IPS-11a (cell line): Measurements from ENCODE around the gene ZC3H13.
"Not testable (repeated sequence)": the region's sequence is repeated elsewhere in the genome, so short reads cannot be mapped to it uniquely, and the experiment has no call there.

ENCODE experiments used
- H3K4me3 ChIP-seq: one replicate; pipeline ENCODE4 v1.5.1; 2013; ENCODE audit warnings: low read depth, low read length, control low read depth

ZC3H13 gene

DNA sequence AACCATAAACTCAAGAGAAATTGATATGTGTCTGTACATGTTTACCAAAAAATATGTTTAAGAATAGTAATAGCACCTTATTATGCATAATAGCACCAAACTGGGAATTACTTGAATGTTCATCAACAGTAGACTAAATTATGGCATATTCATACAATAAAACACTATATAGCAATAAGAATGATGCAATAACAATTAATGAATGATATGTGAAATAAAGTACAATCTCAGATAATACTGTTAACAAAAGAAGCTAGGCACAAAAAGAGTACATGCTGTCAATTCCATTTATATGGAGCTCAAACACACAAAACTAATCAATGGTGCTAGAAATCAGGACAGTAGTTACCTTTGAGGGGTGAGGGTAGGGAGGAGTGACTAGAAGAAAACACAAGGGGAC lies 36.3 kb downstream of the ZC3H13 start:
- H3K4me3 ChIP-seq, result no peak overlapping the region

DNA sequence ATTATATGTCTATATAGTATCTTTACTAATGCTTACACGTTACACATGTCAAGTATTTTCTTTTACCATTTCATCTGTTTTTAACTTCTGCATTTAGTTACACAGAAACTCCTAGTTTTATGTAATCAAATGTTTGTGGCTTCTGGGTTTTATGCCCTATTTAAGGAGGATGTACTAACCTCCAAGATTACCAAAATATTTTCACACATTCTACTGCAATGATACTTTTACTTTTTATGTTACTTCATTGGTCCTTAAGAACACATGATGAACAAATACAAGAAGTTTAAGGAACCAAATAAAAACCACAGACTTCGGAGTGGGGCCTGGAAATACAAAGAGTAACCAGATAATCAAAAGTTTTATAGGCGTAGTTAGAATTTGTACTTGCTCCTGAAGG lies 37.2 kb downstream of the ZC3H13 start:
- H3K4me3 ChIP-seq, result no peak overlapping the region

DNA sequence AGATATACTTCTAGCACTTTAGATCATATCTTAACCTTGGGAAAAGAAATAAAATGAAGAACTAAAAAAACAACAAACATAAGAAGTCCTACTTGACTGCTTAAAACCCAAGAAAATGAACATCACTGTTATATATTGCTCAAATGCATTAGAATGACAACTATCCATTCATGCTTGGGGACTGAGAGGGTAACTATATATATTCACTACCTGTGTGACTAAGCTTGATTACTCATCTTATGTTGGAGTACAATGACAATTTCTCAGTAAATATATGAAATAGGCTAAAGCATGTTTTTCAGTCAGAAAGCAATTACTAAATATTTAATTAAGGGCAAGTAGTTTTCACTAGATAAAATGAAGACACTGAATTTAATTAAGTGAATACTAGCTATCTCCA lies 40.1 kb downstream of the ZC3H13 start:
- no peak overlapping the region for H3K4me3 ChIP-seq

DNA sequence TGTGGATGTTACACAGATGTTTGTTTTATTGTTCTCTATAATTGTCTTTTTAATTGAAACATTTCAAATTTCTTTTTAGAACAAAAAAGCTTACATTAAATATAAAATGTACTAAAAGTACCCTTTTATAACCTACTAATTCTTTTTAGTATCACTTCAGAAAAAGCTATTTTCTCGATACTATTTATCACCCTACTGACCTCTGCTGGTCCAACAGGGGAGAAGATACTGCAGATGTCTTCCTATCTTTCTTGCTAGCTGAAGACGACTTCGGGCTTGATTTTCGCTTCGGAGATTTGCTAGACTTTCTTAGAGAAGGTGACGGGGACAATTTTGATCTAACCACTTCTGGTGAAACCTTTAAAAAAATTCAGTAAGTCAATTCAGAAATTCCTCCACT lies 42.4 kb downstream of the ZC3H13 start:
- H3K4me3 ChIP-seq, result no peak overlapping the region

DNA sequence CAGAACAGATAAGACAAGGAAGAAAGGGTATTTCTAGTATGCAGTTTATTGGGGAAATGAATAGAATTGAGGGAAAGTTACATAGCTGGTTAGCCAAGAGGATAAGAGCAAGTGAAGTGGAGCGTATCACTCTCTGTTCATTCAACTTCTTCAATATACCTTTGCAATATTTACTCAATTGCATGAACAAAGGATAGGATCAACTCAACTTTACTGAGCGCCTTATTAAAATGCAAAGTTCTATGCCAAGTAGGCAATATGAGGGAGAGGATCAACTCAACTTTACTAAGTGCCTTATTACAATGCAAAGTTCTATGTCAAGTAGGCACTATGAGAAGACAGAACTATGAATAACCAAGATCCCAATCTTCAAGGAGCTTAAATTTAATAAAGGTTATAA lies 43.9 kb downstream of the ZC3H13 start:
- H3K4me3 ChIP-seq, result no peak overlapping the region

DNA sequence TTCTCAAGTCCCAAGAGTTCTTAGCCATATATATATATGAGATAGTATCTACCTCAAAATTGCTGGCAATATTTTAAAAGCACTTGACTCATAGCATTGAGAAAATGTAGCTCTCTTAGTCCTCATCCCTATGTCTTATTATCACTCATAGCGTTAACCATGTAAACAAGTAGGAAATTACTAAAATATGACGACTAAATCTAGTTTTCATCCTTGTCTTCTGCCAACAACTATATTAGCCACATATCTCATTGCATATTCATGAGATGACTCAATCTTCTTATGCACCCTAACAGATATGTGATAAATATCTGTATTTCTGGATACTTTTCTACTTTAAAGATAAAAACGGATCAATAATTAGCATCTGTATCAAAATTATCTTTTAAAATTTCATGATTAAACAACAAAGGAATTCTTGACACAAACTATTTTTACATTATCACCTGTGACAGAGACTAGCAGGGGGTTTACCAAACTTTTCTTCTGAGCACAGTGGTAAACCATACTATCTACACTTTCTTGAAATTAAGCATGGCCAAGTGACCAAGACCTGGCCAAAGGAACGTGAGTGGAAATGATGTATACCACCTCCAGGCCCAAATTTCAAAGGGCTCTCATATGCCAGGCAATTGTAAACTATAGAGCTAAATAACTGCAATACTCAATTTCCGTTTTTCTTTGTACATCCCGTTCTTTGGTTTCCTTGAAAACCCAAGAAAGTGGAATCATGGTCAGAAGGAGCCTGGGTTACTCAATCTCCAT lies 45.7 kb downstream of the ZC3H13 start:
- no peak overlapping the region for H3K4me3 ChIP-seq

DNA sequence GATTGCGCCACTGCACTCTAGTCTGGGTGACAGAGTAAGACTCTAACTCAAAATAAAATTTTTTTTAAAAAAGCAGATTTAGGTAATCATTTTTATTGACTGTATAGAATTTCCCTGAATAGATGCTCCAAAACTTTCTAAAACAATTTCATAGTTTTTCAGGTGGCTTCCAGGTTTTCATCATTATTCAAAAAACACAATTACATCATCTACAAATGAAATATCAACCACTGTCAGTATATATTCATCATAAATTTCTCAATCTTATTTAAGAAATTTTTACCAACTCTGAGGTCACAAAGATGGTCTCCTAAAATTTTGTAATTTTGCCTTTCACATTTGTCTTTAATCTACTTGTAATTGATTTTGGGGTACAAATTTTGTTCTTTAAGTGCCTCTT lies 48.1 kb downstream of the ZC3H13 start:
- H3K4me3 ChIP-seq, result no peak overlapping the region

DNA sequence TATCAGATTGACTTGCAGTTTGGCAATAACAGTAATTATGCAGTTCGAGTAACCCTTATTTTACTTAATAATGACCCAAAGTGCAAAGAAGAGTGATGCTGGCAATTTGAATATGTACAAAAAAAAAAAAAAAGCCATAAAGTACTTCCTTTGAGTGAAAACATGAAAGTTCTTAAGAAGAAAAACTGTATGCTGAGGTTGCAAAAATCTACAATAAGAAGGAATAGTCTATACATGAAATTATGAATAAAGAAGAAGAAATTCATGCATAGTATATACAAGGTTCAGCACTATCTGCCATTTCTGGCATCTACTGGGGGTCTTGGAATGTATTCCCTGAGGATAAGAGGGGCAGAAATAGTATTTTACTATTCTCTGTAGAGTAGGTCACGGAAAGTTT lies 55.9 kb downstream of the ZC3H13 start:
- no peak overlapping the region for H3K4me3 ChIP-seq

DNA sequence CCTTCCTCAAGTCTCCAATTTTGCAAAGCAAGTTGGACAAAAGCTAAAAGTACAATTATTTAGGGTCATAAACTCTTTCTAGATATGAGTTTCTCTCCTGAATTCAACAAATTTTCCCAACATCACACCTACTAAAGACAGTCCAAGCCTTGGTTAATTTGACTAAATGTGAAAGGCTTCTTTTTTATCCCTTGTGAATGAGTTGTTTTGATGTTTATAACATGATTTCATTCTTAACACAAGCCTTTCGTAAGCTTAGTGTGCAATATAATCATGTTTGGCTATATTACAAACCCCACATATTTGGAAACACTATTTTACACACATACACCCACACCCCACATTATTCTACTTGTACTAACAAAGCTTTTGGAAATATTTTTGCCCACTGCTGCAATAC lies 57.3 kb downstream of the ZC3H13 start:
- H3K4me3 ChIP-seq, result no peak overlapping the region

DNA sequence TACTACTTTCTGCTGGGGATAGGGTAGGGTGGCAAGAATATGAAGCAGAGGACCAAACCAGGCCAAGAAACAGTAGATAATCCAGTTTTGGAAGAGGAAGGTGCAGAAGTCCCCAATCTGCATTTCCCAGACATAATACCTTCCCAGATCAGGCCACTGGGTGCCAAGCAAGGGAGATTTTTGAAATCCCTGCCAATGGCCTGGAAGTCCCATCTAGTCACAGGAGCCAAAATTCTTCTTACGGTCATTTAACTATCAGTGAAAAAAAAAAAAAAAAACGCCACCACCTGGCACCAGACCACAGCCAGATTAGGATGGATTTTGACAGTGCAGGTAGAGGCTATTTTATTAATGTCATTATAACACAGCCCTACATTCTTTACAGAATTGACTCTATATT lies 57.8 kb downstream of the ZC3H13 start:
- no peak overlapping the region for H3K4me3 ChIP-seq

DNA sequence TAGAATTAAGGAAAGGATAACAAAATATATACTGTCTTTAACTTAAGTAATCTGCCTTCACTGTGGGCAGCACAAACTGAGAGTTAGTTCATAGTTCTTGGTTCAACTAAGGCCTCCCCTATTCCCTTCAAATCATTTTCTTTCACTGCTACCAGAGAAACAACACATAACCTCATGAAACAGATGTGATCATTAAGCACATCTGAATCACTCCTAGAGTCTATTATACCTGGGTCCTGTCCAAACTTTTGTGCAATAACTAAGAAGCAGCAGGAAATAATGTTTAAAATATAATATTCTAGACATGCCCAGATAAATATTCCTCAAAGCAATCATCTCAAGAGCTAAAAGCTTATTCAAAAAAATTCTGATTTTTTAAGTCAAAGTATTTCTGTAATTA lies 62.9 kb downstream of the ZC3H13 start:
- H3K4me3 ChIP-seq, result no peak overlapping the region

DNA sequence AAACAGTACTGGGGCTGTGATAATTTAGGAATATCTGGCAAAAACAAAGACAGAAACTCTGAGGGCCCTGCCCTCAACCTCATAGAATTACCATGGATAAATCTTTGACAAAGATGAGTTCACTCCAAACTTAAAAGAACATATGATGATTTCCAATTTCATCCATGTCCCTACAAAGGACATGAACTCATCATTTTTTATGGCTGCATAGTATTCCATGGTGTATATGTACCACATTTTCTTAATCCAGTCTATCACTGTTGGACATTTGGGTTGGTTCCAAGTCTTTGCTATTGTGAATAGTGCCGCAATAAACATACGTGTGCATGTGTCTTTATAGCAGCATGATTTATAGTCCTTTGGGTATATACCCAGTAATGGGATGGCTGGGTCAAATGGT lies 71.4 kb downstream of the ZC3H13 start:
- not testable (repeated sequence) for H3K4me3 ChIP-seq

DNA sequence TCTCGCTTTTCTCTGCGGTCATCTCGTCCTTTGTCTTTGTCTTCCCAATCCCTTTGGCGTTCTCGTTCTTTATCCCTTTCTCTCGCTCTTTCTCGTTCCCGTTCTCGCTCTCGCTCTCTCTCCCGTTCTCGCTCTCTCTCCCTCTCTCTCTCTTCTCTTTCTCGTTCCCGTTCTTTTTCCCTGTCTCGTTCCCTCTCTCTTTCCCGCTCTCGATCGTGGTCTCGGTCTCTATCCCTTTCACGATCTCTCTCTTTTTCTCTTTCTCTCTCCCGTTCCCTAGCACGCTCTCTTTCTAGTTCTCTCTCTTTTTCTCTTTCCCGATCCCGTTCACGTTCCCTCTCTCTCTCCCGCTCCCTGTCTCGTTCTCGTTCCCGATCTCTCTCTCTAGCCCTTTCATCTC lies 77.2 kb downstream of the ZC3H13 start:
- no peak overlapping the region for H3K4me3 ChIP-seq

DNA sequence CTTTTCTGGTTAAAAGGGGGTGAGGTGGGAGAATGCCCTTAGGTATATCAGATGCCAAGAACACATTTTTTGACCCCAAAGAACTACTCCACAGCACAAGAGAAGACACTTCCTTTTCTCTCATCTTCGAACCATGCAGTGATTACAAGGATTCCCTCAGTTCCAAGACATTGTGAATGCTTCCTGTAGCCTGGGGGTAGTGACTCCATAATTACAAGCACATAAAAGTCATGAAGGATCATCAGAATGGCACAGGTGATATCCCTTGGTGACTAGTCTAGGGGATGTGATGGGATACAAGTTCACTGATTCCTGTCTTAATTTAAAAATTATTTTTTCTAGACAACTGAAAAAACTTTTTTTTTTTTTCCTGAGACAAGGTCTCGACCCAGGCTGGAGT lies 78.0 kb downstream of the ZC3H13 start:
- H3K4me3 ChIP-seq, result no peak overlapping the region

DNA sequence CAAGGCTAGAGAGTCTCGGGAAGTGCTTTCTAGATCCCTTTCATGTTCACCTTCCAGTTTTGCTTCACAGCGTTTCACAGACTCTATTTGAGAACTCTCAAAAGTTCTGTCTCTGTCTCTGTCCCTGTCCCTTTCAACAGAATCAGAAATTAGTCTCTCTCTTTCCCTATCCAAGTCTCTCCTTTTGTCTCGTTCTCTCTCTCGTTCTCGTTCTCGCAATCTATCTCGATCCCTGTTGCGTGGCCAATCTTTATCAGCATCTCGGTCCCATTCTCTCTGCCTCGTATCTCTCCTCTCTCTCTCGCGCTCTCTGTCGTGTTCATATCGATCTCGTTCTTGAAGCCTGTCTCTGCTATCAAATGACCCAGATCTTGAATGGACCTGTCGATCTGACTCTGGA lies 85.0 kb downstream of the ZC3H13 start:
- H3K4me3 ChIP-seq, result no peak overlapping the region

DNA sequence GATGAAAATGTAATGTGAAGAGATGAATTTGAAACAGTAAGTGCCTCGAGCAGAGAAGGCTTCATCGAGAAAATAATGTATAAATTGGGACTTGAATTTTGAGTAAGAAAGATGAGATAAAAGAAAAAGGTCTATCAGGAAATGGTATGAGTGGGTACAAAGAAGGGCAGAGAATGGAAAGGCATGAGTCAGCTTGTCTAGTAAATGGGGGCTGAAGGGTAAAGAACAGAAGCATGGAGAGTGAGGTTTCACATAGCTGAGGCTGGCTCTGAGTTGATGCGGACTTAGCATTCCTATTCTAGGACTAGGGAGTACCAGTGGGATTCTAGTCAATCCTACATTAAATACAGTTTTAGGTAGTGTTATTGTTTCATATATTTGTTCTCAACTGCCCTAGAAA lies 85.8 kb downstream of the ZC3H13 start:
- no peak overlapping the region for H3K4me3 ChIP-seq

DNA sequence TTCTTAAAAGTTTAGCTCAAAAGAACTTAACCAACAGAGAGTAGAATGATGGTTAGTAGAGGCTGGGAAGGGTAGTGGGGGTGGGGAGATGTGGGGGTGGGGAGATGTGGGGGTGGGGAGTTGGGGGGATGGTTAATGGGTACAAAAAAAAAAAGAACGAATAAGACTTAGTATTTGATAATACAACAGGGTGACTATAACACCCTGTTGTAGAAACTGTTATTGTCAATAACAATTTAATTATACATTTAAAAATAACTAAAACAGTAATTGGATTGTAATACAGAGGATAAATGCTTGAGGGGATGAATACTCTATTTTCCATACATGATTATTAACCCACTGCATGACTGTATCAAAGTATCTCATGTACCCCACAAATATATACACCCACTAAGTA lies 91.1 kb downstream of the ZC3H13 start:
- H3K4me3 ChIP-seq, result no peak overlapping the region

DNA sequence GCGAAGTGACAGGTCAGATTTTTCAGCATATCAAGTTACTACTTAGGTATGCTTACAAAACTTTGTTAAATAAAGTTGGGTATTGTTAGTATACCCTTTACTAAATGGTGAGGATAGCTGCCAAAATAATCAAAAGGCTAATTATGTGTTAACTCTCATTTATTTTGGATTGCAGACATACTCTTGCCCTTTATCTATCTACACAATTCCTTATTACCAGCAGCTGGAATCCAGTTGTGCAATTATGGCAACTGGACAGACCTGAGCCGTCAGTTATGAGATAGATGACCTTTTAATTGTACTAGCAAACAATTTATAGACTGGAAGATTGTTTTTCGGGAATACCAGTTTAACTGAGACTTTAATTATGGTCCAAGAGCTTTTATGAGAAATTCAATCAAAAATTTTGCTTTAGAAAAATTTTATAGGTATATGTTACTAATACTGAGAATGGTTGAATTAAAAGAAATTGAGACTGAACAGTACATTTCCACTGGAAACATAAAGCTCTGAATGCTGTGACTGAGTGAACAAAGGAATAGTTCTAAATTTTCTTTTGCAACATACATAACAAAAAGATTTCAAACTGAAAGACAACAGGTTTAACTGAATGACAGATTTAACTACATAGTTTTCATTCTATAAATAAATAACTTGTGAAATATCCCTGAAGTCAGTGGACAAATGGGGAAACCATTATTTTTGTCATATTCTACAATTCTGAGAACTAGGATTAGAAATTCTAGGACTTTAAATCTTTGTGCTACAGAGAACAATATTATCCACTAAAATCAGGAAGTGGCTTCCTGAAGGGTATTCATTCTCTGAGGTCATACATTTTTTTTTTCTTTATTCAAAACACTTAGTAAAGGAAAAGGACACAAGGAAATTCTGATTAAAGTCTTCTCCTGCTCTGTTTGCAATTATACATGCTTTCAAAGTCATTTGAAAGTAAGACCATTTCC lies 97.4 kb downstream of the ZC3H13 start:
- H3K4me3 ChIP-seq, result no peak overlapping the region

DNA sequence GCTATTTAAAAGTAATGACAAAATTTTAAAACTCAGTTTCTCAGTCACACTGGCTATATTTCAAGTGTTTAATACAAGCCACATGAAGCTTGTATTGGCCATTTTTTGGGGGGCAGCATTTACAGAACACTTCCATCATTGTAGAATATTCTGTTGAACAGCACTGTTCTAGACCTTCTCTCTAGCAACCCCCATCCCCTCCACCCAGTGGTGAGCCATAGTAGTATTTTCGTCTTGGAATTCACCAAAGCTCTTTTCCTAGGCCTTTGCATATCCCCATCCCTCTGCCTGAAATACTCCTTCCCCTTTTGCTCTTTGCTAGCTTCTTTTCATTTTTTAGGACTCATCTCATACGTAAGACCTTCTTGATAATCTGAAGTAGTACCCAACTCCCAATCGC lies 99.5 kb downstream of the ZC3H13 start:
- H3K4me3 ChIP-seq, result no peak overlapping the region

DNA sequence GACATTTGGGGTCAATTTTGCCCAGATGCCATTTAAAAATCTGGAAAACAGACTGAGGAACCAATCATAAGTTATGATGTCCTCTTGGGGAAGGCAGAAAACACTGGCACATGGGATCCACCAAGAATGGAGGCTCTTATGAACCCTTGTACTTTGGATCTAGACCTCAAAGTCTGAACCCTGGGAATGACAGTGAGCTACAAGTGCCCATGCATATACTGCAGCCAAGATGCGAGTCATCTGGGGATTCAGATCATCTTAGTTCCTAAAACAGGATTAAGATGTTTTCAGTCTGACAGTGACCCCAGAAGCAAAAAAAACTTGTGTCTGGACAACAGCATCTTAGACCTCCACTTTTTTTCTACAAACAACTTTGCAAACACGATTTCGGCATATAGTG lies 100.8 kb downstream of the ZC3H13 start:
- no peak overlapping the region for H3K4me3 ChIP-seq

DNA sequence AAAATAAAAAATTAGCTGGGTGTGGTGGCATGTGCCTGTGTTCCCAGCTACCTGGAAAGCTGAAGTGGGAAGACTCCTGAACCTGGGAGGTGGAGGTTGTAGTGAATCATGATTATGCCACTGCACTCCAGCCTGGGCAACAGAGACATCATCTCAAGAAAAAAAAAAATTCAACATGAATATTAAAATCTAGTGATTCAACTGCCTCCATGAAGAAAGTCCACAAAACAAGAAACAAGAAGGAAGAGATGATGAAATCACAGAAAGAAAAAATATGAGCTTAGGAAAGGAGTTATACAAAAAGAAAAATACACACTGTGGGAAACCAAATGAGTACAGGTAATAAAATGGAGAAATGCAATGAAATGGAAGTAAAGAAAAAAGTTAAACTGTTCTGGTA lies 101.4 kb downstream of the ZC3H13 start:
- H3K4me3 ChIP-seq, result no peak overlapping the region

DNA sequence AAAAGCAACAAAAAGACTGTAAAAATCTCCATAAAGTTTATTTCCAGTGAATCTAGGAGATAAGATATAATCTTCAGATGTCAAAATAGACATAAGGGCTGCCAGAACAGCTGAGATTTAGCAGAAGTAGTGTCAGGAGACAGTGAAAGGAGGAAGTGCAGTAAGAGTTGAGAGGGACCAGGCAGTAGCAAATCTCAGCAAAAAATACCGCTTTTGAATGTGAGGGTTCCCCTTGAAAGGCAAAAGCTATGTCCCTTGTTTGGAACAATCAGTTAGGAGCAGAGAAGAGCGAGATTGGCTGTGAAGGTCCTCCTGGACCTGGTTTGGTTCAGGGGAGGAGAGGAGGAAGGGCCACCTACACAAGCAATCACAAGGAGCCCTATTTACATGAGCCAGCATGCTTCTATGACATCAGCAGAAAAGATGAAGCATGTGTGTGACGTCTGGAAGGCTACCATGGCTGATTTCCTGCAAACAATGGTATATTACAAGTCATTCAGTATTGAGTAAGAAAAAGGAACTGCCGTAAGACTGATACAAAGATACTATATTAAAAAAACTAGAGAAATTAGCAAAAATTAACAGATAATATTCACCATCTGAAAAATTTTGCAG lies 102.1 kb downstream of the ZC3H13 start:
- no peak overlapping the region for H3K4me3 ChIP-seq
